GM19467 (cell line): ENCODE data around the gene PLCL1.

Source experiments
- ATAC-seq: cut with Tn5 transposase; IDR thresholded peaks from one replicate; pipeline ENCODE4 v1.9.1; 2021; ENCODE audit warnings: mild to moderate bottlenecking, moderate library complexity; ENCODE audit not compliant: unreplicated experiment

Gene PLCL1

DNA sequence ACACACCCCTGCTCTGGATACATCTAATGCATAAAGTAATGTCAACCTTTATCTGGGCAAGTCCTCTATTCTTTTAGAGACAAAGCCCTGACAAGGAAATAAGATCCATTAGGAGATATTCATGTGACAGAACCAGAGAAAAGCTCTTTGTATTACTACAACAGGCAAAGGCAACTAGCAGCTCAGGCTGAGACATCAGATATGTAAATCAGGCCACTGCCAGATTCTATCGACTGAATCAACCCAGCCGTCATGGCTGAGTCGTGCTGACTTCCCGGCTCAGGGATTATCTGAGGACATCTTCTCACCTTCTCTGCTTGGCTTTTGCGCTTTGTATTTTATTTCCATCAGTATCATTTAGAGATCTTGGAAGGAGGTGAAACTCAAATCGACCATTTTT, 294.5 kb downstream of the PLCL1 start:
- ATAC-seq, result no peak

DNA sequence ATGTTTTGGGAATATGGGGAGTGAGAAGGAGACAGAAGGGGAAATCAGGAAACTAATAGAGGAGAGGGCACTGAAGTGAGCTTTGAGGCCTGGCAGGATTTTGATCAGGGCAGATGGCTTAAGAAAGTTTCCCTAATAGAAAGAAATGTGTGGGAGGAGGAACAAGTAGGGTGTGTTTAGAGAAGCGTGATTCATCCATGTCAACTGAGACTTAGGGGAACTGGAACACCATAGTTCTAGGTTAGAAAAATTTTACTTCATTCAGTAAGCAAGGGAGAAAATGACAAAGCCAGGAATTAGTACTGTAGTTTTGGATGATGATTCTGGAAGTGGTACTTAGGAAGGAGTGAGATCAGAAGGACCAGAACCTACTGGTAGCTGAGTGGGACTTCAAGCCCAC, 296.0 kb downstream of the PLCL1 start:
- no peak for ATAC-seq

DNA sequence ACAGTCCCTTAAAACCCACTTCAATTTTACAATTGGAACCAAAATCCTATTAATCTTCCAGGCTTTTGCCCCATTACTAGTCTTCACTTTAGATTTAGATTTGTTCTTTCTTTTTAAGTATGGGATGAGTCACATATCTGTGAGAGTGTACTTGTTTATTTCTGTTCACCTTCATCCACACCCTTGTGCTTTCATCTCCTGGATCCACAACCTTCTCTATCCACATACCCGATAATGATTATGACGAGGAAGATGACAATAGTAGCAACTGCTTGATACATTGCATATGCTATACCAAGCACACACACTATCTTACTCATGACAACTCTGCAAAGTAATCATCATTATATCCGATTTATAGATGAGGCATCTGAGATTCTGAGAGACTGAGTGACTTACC, 297.3 kb downstream of the PLCL1 start:
- no peak for ATAC-seq

DNA sequence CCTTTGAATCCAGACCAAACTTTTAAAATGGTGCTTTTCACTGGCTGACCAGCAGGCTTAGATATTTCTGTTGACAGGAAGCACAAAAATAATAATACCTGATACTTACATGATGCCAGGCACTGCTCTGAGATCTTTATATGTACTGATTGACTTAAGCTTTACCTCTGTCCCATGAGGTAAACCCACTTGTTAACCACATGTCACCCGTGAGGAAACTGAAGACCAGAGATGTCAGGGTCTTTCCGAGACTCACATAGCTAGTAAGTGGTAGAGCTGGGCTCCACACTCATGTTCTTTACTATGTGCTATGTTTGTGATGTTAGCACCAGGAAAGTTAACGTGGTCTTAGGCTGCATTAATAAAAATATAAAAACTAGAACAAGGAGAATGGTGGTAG, 297.7 kb downstream of the PLCL1 start:
- no peak for ATAC-seq

DNA sequence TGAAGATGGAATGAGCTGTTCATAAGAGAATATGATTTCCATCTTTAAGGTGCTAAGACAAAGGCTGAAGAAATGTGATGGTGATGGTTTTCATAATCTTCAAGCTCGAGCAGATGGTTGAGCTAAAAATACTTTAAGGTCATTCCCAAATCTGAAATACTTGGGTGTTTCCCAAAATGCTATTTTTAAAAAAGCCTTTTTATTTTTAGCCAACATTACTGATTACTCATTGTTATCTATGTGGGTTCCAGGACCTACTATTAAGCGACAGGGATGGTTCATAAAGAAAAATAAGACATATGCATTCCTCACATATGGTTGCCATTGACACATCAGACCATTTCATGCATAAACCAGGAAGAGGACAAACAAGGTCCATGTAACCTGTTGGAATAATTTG, 298.5 kb downstream of the PLCL1 start:
- no peak for ATAC-seq

DNA sequence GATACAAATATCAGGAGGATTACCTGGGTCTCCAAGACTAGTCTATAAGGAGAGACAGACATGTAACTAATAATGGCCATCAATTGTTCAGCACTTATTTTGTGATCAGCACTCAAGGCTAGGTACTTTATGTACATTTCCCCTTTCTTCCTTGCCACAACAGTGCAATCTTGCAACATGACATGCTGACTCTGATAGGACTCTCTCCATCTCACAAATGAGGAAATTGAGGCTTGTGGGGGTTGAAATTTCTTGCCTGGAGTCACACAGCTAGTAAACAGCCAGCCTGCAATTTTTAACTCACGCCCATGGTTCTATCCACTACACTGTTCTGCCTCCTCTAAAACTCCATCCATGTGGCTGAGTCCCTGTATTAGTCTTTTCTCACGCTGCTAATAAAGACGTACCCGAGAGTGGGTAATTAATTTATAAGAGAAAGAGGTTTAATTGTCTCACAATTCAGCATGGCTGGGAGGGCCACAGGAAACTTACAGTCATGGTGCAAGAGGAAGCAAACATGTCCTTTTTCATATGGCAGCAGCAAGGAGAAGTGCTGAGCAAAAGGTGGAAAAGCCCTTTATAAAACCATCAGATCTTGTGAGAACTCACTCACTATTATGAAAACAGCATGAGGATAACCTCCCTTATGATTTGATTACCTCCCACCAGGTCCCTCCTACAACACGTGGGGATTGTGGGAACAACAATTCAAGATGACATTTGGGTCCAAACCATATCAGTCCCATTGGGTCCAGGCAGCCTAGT, 302.4 kb downstream of the PLCL1 start:
- ATAC-seq, result no peak

DNA sequence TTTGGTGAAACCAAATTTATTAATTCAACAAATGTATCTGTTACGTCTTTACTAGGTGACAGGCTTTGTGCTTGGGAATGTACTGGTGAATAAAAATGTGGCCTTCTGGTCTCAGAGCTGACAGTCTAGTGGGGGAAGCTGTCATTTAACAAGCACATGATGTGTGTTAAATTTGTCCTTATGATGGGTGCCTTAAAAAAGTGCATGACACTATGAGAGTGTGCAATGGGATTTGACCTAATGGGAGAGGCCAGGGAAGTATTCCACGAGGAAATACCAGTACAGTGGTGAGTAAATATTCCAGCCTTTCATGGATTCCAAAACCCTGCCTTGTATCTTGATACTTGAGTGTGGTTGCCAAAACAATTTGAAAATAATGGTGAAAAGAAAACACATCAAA, 308.9 kb downstream of the PLCL1 start:
- no peak for ATAC-seq

DNA sequence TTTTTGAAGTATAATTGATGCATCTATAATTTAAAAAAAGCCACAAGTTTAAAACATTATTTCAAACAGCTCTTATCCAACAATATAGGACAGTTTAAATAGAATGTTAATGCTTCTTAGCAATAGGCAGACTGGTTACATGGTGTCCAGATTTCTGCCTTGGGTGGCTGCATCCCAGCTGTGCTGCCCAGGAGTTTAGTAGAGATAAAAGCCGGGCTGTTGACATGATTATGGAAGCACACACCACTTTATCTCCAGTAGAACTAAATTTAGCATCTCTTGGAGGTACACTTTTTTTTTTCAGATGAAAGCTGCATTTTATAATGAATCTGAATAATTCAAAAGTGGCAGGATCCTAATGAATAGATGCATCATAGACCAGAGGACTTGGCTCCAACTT, 309.7 kb downstream of the PLCL1 start:
- no peak for ATAC-seq

DNA sequence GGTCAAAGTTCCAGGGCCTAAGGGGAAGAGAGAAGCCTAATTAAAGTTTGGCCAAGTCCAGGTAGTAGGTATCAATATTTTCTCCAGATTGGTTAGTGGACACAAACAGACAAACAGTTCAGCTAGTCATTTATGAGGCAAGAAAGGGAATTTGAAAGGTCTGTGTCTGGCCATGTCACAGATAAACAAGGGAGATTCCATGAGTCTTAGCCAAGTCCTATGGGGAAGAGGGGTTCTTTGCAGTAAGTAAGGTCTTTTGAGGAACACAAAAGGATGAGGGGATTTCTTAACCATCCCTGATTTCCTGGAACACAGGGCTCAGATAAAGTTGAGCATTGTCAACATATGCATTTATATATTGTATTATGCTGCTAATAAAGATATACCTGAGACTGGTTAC, 310.8 kb downstream of the PLCL1 start:
- ATAC-seq, result no peak

DNA sequence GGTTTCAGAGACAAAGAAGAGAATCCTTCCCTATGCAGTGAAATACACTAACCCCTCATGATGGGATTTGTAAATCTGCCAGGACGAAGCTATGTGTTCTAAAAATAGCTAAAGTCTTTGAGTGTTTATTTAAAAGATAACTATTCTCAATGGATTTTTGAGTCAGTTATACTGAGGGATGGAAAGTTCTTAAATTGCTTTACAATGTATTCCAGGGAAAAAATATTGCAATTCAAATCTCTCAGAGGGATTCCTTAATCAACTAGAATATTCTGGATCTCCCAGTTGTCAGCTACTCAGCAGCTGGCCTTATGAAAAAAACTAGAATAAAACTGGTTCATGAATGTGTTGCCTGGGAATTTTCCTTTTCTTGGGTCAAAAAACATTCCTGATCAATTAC, 312.4 kb downstream of the PLCL1 start:
- ATAC-seq, result no peak

DNA sequence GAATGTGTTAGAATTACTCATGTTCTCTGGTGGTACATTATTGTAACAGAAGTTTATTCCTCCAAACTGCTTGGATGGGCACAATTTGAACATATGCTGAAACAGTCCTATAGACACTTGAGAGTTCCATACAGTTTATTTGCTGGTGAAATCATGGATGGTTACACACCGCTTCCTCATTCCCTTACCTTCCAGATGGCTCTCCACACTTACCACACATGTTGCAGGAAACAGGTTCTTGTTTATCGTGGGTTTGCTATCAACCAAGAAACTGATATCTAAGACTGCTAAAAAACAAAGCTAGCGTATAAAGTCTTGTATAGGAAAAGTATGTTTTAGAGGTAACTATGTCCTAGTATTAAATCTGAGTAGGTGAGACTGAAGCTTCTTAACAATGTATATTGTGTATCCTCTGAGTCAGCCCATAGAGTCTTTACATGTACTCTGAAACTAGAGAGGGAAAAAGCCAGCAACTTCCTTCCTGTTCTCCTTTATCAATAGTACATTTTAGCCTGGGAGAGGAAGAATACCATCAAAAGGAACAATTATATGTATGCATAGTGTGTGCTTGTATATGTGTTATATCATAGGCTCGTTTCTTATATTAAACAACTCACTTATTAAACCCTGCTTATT, 313.1 kb downstream of the PLCL1 start:
- no peak for ATAC-seq

DNA sequence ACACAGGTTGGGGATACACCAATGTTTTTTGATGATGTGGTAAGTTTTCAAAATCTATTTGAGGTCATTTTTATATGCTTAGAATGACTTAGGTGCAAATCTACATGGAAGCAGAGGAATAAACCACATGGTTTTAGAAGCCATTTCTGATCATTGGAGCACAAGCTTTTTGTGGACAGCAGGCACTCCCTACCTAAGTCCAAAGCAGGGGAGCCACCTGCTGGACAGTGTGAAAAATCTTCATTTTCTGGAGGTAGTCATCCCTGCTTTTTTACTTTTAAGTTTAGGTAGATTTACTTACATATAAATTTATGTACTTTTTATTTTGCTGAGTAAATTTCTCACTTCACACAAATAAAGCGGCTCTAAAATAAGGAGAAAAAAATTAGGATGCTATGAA, 323.2 kb downstream of the PLCL1 start:
- no peak for ATAC-seq

DNA sequence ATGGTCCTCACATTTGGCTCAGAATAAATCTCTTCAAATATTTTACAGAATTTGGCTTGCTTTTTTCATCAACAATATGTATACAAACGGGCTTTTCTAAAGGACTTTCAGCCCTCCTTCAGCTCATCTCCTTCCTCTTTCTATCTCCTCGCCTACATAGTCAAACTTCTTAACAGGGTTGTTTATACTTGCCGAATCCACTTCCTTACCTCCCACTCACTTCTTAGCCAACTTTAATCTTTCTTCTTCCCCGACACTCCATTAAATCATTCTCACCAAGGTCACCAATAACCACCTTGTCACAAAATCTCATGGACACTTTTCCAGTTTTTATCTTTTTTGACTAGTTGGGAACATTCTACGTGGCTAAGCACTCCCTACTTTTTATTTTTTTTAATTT, 325.2 kb downstream of the PLCL1 start:
- no peak for ATAC-seq

DNA sequence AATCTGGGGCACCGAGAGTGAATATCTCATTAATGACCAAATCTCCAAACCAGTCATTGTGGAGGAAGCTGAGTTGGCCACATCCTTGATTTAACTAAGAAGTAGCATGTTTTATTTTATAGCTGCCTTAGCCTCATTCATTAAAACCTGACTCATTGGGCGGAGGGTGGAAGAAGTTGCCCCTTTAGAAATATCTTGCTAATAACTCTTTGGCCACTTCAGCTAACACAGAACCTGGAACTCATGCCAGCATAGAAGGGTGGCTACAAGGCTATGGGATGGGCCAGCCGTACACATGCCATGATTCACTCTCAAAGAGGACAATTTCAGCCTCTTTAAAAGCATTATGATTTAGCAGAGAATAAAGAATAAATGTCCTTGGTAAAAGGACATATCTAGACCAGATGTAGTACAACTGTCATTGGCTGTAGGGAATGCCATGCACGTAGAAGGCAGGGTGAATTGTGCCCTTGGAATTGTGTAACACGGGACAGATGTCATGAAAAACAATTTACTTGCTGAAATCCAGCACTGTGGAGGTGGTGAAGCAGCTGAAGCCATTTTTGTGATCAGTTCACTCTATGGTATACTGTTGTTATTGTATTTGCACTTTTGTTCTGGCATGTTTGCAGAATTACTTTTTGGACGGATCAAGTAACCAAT, 330.0 kb downstream of the PLCL1 start:
- ATAC-seq, result no peak

DNA sequence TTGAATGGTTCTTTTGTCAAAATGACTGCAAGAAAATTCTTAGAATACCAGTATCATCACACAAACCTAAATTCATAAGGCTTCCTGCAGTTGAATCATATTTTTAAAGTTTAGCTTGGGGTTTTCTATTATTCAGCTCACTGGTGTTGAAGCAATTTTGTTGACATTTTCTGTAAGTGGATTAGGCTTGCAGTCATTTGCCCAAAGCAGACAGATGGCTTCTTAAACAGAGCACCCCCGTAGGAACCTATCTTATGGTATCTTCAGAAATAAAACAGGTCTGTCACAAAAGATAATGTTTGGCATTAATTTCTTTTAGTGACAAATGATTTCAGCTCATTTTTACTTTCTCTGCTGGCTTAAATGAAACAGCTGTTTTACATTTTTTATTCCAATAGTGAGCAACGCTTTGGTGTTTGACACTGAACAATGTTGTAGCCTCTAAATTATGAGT, 331.1 kb downstream of the PLCL1 start:
- ATAC-seq, result no peak

DNA sequence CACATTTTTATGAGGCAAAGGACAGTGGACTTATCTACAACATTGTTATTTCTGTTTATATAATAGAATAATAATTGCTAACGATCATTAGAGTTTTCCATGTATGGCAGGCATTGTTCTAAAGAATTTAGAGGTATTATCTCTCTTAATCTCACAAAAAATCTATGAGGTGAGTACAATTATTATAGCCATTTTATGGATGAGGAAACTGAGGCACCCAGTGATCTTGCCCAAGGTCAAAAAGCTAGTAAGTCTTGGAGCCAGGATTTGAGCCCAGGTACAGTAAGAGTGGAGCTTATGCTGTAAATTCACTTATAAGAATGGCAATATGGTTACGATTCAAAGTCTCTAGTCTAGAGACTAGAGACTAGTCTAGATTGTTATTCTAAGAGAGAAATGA, 331.7 kb downstream of the PLCL1 start:
- ATAC-seq, result no peak

DNA sequence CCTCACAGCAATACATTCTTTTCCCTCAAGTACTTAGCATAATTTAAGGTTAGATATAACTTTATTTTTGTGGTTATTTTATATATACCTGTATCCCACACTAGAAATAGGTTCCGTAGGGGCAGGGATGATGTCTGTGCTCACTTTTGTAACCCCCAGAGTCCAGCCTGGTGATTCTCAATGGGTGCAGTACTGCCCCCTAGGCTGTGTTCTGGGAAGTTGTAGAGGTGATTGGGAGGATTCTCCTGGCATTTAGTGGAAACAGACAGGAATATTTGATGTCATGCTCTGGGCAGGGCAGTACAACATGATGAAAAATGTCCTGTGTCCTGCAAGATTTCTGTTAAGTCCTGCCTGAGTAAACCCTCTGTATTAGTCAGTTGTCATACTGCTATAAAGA, 333.3 kb downstream of the PLCL1 start:
- no peak for ATAC-seq

DNA sequence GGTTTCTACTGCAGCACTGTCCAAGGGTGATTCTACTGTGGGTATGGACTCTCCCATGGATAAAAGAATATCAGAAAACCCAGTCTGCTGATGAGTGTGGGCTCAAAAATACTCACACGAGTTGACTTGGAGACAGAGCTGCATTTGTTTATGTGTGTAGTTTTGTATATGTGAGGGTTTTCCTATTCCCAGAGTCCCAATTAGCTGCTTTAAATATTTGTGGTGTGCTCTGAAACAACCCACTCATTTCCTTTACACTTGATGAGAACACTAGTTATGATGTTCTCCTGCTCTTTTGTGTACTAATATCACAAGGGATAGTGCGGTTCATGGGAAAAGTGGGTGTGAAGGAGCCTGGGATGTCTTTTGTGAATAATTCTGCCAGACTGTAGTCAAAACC, 337.3 kb downstream of the PLCL1 start:
- ATAC-seq, result no peak

DNA sequence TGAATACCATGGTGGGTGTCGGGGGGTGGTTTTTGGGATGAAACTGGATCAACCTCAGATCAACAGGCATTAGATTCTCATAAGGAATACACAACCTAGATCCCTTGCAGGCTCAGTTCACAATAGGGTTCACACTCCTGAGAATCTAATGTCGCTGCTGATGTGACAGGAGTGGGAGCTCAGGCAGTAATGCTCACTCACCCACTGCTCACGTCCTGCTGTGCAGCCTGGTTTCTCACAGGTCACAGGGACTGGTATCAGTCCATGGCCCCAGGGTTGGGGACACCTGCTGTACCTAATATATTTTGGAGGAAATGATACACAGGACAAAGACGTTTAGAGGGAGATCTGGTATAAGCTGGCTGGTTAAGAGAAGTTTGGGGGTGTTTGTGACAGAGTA, 338.8 kb downstream of the PLCL1 start:
- no peak for ATAC-seq

DNA sequence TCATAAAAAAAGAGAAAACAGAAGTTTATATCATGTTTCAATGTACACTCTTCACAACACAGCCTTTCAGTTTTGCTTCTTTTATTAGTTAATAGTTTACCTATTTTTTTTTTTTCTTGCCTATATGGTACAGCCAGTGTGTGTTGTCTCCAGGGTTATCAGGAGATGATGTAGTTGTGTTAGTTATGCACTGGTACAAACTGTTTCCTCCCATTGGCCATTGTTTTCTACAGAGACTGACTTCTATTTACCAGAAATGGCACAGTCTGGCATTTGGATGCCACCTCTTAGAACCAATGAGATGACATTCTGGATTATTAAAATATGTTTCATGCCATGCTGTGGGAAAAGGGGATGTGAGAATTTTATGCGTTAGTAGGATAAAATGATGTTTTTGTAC, 339.4 kb downstream of the PLCL1 start:
- ATAC-seq, result no peak

DNA sequence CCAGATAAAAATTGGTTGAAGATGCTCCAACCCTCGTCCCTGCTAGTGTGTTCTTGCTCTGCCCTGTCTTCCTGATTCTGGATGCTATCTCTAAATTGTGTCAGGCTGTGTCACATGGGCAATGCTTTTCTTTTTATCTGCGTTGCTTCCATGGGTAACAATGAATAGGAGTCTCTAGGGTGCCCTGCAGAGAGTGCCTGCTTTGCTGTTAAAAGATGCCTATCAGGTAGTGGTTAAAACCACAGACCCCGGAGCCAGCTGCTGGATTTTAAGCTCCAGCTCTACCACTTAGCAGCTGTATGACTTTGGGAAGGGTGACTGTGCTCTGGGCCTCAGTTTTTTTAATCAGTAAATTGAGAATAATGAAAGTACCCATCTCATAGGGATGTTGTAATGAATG, 340.3 kb downstream of the PLCL1 start:
- no peak for ATAC-seq

DNA sequence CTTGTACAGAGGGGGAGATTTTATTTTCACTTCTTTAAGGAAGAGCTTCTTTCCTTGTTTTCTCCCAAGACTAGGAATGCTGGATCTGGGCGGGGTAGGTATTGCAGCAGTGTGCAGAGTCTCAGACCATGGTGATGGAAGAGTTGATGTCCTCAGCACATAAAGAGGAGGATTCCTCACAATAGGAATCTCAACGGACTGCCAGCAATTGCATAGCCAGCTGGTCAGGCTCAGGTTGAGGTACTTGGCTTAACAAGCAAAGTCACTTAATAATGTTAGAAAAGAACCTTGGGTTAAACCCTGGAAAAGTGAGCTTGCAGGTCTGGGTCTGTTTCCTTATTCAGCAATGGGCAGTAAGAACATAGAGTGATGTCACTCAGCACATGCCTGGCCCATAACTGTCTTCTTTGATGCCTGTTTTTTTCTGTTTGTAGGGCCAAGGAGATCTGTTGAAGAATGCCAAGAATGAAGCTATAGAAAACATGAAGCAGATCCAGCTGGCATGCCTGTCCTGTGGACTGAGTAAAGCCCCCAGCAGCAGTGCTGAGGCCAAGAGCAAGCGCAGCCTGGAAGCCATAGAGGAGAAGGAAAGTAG, 342.1 kb downstream of the PLCL1 start:
- ATAC-seq, result no peak
